ENCODE data around the gene OR8B4.

The OR8B4 gene, protein sequence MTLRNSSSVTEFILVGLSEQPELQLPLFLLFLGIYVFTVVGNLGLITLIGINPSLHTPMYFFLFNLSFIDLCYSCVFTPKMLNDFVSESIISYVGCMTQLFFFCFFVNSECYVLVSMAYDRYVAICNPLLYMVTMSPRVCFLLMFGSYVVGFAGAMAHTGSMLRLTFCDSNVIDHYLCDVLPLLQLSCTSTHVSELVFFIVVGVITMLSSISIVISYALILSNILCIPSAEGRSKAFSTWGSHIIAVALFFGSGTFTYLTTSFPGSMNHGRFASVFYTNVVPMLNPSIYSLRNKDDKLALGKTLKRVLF

DNA sequence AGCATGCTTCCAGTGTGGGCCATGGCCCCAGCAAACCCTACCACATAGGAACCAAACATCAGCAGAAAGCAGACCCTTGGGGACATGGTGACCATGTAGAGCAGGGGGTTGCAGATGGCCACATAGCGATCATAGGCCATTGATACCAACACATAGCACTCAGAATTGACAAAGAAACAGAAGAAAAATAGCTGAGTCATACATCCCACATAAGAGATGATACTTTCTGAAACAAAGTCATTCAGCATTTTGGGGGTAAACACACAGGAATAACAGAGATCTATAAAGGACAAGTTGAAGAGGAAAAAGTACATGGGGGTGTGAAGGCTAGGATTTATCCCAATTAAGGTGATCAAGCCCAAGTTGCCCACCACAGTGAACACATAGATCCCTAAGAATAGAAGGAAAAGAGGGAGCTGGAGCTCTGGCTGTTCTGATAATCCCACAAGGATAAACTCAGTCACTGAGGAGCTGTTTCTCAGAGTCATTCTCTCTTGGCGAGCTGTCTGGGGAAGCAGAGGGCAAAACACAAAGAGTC lies at the start of gene OR8B4:
Gene OR8B4, minus strand, starts transcription at position 488 of the 538 bp plus-strand sequence. Its CDS starts 0 bp downstream, at position 488.
- TF ChIP-seq, protein P1, sequence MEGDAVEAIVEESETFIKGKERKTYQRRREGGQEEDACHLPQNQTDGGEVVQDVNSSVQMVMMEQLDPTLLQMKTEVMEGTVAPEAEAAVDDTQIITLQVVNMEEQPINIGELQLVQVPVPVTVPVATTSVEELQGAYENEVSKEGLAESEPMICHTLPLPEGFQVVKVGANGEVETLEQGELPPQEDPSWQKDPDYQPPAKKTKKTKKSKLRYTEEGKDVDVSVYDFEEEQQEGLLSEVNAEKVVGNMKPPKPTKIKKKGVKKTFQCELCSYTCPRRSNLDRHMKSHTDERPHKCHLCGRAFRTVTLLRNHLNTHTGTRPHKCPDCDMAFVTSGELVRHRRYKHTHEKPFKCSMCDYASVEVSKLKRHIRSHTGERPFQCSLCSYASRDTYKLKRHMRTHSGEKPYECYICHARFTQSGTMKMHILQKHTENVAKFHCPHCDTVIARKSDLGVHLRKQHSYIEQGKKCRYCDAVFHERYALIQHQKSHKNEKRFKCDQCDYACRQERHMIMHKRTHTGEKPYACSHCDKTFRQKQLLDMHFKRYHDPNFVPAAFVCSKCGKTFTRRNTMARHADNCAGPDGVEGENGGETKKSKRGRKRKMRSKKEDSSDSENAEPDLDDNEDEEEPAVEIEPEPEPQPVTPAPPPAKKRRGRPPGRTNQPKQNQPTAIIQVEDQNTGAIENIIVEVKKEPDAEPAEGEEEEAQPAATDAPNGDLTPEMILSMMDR (IDR thresholded peaks at IDR 0.05) = no peak
- no peak within 1 kb of the TSS for H3K27ac ChIP-seq
- peaks cover 16% of the 10 kb centered on the region for H3K27me3 ChIP-seq
- H3K9me3 ChIP-seq = no peaks in the 10 kb centered on the region
- H3K4me1 ChIP-seq (ENCODE audit: control insufficient read depth in 1 of 2, insufficient read depth in 1 of 2, low read depth in 1 of 2, low read length in 1 of 2) = no peaks in the 10 kb centered on the region
- no peaks in the 10 kb centered on the region for H3K36me3 ChIP-seq
- H3K4me3 ChIP-seq (ENCODE audit: low read depth in 1 of 2, low read length in 1 of 2) = no peak within 1 kb of the TSS

DNA sequence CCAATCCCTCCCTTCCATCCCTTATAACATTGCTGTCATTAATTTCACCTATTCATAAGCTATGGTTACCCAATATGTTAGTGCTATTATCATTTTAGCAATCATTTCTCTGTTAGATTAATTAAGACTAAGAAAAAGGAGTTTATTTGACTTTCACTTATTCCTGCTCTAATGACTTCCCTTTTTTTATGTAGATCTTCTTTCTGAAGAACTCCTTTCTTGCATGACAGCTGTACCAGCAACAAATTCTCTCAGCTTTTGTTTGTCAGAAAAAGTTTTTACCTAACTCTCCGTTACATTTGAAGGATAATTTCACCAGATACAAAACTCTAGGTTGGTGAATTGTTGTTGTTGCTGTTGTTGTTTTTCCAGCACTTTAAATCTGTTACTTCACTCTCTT lies 49.4 kb upstream of the OR8B4 start:
- TF ChIP-seq, protein P1 (IDR thresholded peaks at IDR 0.05) = no peak
- no peak overlapping the region for H3K27ac ChIP-seq
- no peak overlapping the region for H3K4me3 ChIP-seq (ENCODE audit: low read depth in 1 of 2, low read length in 1 of 2)
- no peaks in the 10 kb centered on the region for H3K27me3 ChIP-seq
- H3K9me3 ChIP-seq = no peaks in the 10 kb centered on the region
- H3K4me1 ChIP-seq (ENCODE audit: control insufficient read depth in 1 of 2, insufficient read depth in 1 of 2, low read depth in 1 of 2, low read length in 1 of 2) = no peaks in the 10 kb centered on the region
- H3K36me3 ChIP-seq = no peaks in the 10 kb centered on the region

DNA sequence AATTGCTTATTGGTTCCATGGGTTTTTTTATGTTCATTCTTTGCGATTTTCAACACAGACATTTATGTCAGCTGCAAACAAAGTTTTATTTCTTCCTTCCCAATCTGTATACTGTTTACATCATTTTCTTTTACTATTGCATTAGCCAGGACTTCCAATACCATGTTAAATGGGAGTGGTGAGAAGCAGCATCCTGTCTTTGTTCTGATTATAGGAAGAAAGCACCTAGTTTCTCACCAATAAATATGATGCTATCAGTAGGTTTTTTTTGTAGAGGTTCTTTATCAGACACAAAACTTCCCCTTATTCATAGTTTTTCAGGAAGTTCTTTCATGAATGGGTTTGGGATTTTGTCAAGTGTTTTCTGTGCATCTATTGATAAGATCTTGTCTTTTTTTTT lies 48.8 kb upstream of the OR8B4 start:
- H3K4me1 ChIP-seq (ENCODE audit: control insufficient read depth in 1 of 2, insufficient read depth in 1 of 2, low read depth in 1 of 2, low read length in 1 of 2) = no peaks in the 10 kb centered on the region
- H3K36me3 ChIP-seq = no peaks in the 10 kb centered on the region
- no peak overlapping the region for H3K4me3 ChIP-seq (ENCODE audit: low read depth in 1 of 2, low read length in 1 of 2)
- TF ChIP-seq, protein P1 (IDR thresholded peaks at IDR 0.05) = no peak
- no peaks in the 10 kb centered on the region for H3K9me3 ChIP-seq
- no peak overlapping the region for H3K27ac ChIP-seq
- H3K27me3 ChIP-seq = no peaks in the 10 kb centered on the region

DNA sequence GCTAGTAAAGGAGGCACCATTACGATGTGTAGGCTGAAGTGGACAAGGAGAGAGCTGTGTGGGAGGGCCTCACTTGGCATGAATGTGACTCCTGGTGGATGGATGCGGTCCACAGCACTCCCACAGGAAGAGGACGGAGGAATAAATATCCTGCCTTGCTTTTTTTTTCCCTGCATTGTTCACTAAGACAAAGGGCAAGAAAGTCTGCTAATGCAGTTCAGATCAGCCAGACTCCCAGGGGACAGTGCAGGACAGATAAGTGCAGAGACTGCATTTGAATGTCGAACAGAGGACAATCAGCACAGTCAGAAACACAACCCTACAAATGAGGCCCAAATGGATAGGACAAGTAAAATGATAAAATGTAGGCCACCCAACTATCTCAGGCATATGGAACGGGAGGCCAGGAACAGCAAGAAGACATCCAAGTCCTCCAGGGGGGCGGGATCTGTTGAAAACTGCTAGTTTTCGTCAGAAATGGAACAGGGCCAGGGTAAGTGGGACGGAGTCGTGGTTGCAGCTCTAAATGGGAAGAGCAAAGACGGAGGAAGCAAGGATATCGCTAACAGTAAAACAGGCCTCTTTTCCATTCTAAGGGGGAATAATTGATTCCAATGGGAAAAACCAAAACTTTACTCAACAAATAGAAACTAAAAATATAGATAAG lies 46.0 kb upstream of the OR8B4 start:
- Histone ChIP-seq H3K36me3 (no peaks in the 10 kb centered on the region), H3K4me1 (ENCODE audit: control insufficient read depth in 1 of 2, insufficient read depth in 1 of 2, low read depth in 1 of 2, low read length in 1 of 2) (no peaks in the 10 kb centered on the region), H3K27me3 (no peaks in the 10 kb centered on the region), H3K4me3 (ENCODE audit: low read depth in 1 of 2, low read length in 1 of 2) (no peak overlapping the region), H3K27ac (no peak overlapping the region), H3K9me3 (no peaks in the 10 kb centered on the region)
- TF ChIP-seq, protein P1 (IDR thresholded peaks at IDR 0.05) = no peak

- TF ChIP-seq, protein P1 (IDR thresholded peaks at IDR 0.05) = no peak
- Histone ChIP-seq H3K36me3 (no peaks in the 10 kb centered on the region), H3K27ac (no peak overlapping the region), H3K4me1 (ENCODE audit: control insufficient read depth in 1 of 2, insufficient read depth in 1 of 2, low read depth in 1 of 2, low read length in 1 of 2) (no peaks in the 10 kb centered on the region), H3K9me3 (no peaks in the 10 kb centered on the region), H3K27me3 (no peaks in the 10 kb centered on the region), H3K4me3 (ENCODE audit: low read depth in 1 of 2, low read length in 1 of 2) (no peak overlapping the region)
These were observed 42.8 kb upstream of the OR8B4 start for GRCh38 chr11:124467381-124467927.

Data from neutrophil (primary cell).